Neural cell (in vitro differentiated cells): ENCODE data around the gene NOTCH3. TPM values are rescaled to one million over a fixed set of nuclear protein-coding genes. Genes with fewer than 3 reads are reported as not detected.

Experiments used
- H2AFZ ChIP-seq: fragments of 200-600, 300-800 bp; sonication (generic), shearing (Covaris generic); 2 replicates; pipeline ENCODE4 v1.6.0; 2014; ENCODE audit warnings: low read depth, mild to moderate bottlenecking, antibody characterized with exemption, low read length, moderate library complexity
- H3F3A ChIP-seq: fragments of 200-600 bp; shearing (Covaris generic); 2 replicates; pipeline ENCODE4 v1.6.1; 2016; ENCODE audit warnings: mild to moderate bottlenecking, moderate library complexity, mixed read lengths, antibody characterized with exemption, low read length; ENCODE audit not compliant: insufficient read depth, poor library complexity, severe bottlenecking
- H3K27ac ChIP-seq: fragments of 200-600, 300-800 bp; sonication (generic), shearing (Covaris generic); 2 replicates; pipeline ENCODE4 v1.5.1; 2014; ENCODE audit warnings: mild to moderate bottlenecking, low read length, moderate library complexity
- H3K27me3 ChIP-seq: fragments of 300-800, 200-600 bp; sonication (generic), shearing (Covaris generic); 2 replicates; pipeline ENCODE4 v1.6.0; 2014; ENCODE audit warnings: mild to moderate bottlenecking, low read depth, low read length, moderate library complexity; ENCODE audit not compliant: insufficient read depth
- H3K36me3 ChIP-seq: fragments of 300-800, 200-600 bp; sonication (generic), shearing (Covaris generic); 2 replicates; pipeline ENCODE4 v1.5.1; 2014; ENCODE audit warnings: mild to moderate bottlenecking, antibody characterized with exemption, low read length, moderate library complexity; ENCODE audit not compliant: insufficient read depth
- H3K4me2 ChIP-seq: fragments of 300-800, 200-600 bp; sonication (generic), shearing (Covaris generic); 2 replicates; pipeline ENCODE4 v1.6.0; 2014; ENCODE audit warnings: mild to moderate bottlenecking, low read length
- H3K4me3 ChIP-seq: fragments of 300-800, 200-600 bp; sonication (generic), shearing (Covaris generic); 2 replicates; pipeline ENCODE4 v1.5.1; 2014; ENCODE audit warnings: mild to moderate bottlenecking, low read length, moderate library complexity
- H3K79me2 ChIP-seq: fragments of 200-600 bp; shearing (Covaris generic); replicated peaks from 2 replicates; pipeline ENCODE4 v1.6.0; 2014; ENCODE audit warnings: mild to moderate bottlenecking, low read length, moderate library complexity; ENCODE audit not compliant: insufficient read depth
- H3K9ac ChIP-seq: fragments of 300-800, 200-600 bp; sonication (generic), shearing (Covaris generic); 2 replicates; pipeline ENCODE4 v1.6.1; 2016; ENCODE audit warnings: mild to moderate bottlenecking, low read length, mixed read lengths
- H3K9me2 ChIP-seq: fragments of 200-600 bp; shearing (Covaris generic); 2 replicates; pipeline ENCODE4 v1.6.1; 2016; ENCODE audit warnings: mild to moderate bottlenecking, low read length, mixed read lengths; ENCODE audit not compliant: insufficient read depth
- H3K9me3 ChIP-seq: fragments of 200-600, 300-800 bp; sonication (generic), shearing (Covaris generic); 2 replicates; pipeline ENCODE4 v1.6.1; 2016; ENCODE audit warnings: mild to moderate bottlenecking, mixed run types, low read length, moderate library complexity, mixed read lengths
- H4K20me1 ChIP-seq: fragments of 200-600 bp; shearing (Covaris generic); 2 replicates; pipeline ENCODE4 v1.6.1; 2016; ENCODE audit warnings: mild to moderate bottlenecking, mixed run types; ENCODE audit not compliant: insufficient read depth
- CTCF ChIP-seq: fragments of 450-650 bp; IDR thresholded peaks from 2 replicates; pipeline ENCODE4 v1.5.1; 2014; ENCODE audit warnings: antibody characterized with exemption, mild to moderate bottlenecking, moderate library complexity; ENCODE audit not compliant: poor library complexity, severe bottlenecking
- EP300 ChIP-seq: fragments of 450-650 bp; conservative IDR thresholded peaks from 2 replicates; pipeline ENCODE4 v1.6.1; 2014; ENCODE audit warnings: antibody characterized with exemption, mild to moderate bottlenecking, moderate library complexity; ENCODE audit not compliant: poor library complexity, severe bottlenecking
- EZH2 ChIP-seq: fragments of 200-600, 300-800 bp; shearing (Covaris generic), sonication (generic); IDR thresholded peaks from 2 replicates; pipeline ENCODE4 v1.6.1; 2014; ENCODE audit warnings: antibody characterized with exemption, low read length, borderline replicate concordance, mild to moderate bottlenecking; ENCODE audit not compliant: insufficient read depth, poor library complexity, severe bottlenecking
- MXI1 ChIP-seq: fragments of 450-650 bp; conservative IDR thresholded peaks from 2 replicates; pipeline ENCODE4 v1.6.1; 2014; ENCODE audit warnings: antibody characterized with exemption, mild to moderate bottlenecking; ENCODE audit not compliant: poor library complexity, severe bottlenecking
- POLR2AphosphoS5 ChIP-seq: IDR thresholded peaks from 2 replicates; pipeline ENCODE4 v1.6.1; 2012
- RAD21 ChIP-seq: fragments of 450-650 bp; conservative IDR thresholded peaks from 2 replicates; pipeline ENCODE4 v1.6.1; 2014; ENCODE audit warnings: antibody characterized with exemption, mild to moderate bottlenecking, moderate library complexity
- REST ChIP-seq: IDR thresholded peaks from 2 replicates; pipeline ENCODE4 v1.6.1; 2012; ENCODE audit warnings: borderline replicate concordance
- SMC3 ChIP-seq: fragments of 450-650 bp; conservative IDR thresholded peaks from 2 replicates; pipeline ENCODE4 v1.6.1; 2014; ENCODE audit warnings: antibody characterized with exemption, mild to moderate bottlenecking, moderate library complexity; ENCODE audit not compliant: poor library complexity
- TAF1 ChIP-seq: IDR thresholded peaks from 2 replicates; pipeline ENCODE4 v1.6.1; 2012; ENCODE audit warnings: low read depth
- polyA plus RNA-seq: library from polyadenylated mRNA; depleted of rRNA; stranded (reverse); fragments of >200 nt; gene quantifications from 2 replicates; pipeline ENCODE4 v1.2.3, GENCODE V29; 2014

The NOTCH3 gene
- polyA plus RNA-seq, 1 donor from 2014 or later, result 0.21 TPM

- Histone ChIP-seq H3K79me2 (peaks cover 4% of the 10 kb centered on the region), H3K9me2 (no peaks in the 10 kb centered on the region), H3K36me3 (no peaks in the 10 kb centered on the region), H3K27ac (peak overlapping the region; percentile 86), H3K9me3 (no peaks in the 10 kb centered on the region), H3F3A (no peaks in the 10 kb centered on the region), H3K4me3 (peak overlapping the region; percentile 98), H2AFZ (peak overlapping the region; percentile 98), H3K4me2 (peak overlapping the region; percentile 67), H3K27me3 (no peaks in the 10 kb centered on the region), H3K9ac (peak overlapping the region; percentile 89), H4K20me1 (no peaks in the 10 kb centered on the region)
- TF ChIP-seq SMC3 (peak; percentile 58), RAD21 (peak; percentile 54), POLR2AphosphoS5 (peak; percentile 84), REST (peak; percentile 67), MXI1 (peak; percentile 95), EZH2 (no peak), EP300 (peak; percentile 75), TAF1 (no peak), CTCF (peak; percentile 64)
These were observed 75.3 kb downstream of the NOTCH3 start for GRCh38 chr19:15125232-15126067.

- Histone ChIP-seq H2AFZ (peak overlapping the region; percentile 98), H3K27ac (peak overlapping the region; percentile 86), H3K36me3 (no peaks in the 10 kb centered on the region), H3K9me2 (no peaks in the 10 kb centered on the region), H3F3A (no peaks in the 10 kb centered on the region), H3K4me2 (peak overlapping the region; percentile 67), H3K9ac (peak overlapping the region; percentile 89), H4K20me1 (no peaks in the 10 kb centered on the region), H3K79me2 (peaks cover 4% of the 10 kb centered on the region), H3K27me3 (no peaks in the 10 kb centered on the region), H3K9me3 (no peaks in the 10 kb centered on the region), H3K4me3 (peak overlapping the region; percentile 98)
- TF ChIP-seq REST (no peak), SMC3 (no peak), EP300 (no peak), POLR2AphosphoS5 (no peak), CTCF (no peak), EZH2 (no peak), RAD21 (no peak), MXI1 (no peak), TAF1 (no peak)
These were observed 76.1 kb downstream of the NOTCH3 start for GRCh38 chr19:15124572-15125231.
